ENCODE measurements around the gene LCMT2.

Gene LCMT2

GRCh38 chr15:43278869-43279268 lies 51.5 kb downstream of the LCMT2 start:
- no peak for TF ChIP-seq ZFX (IDR thresholded peaks at IDR 0.05; ENCODE audit: borderline replicate concordance)
- no peak for TF ChIP-seq CTCF (IDR thresholded peaks at IDR 0.05)
- H3K27ac ChIP-seq: no peak overlapping the region

GRCh38 chr15:43277901-43278300 lies 52.5 kb downstream of the LCMT2 start:
- no peak overlapping the region for H3K27ac ChIP-seq
- TF ChIP-seq CTCF (IDR thresholded peaks at IDR 0.05): no peak
- TF ChIP-seq ZFX (IDR thresholded peaks at IDR 0.05; ENCODE audit: borderline replicate concordance): no peak

- no peak overlapping the region for H3K27ac ChIP-seq
- TF ChIP-seq ZFX (IDR thresholded peaks at IDR 0.05; ENCODE audit: borderline replicate concordance) (no peak), CTCF (IDR thresholded peaks at IDR 0.05) (no peak)
Observed at GRCh38 chr15:43277231-43277823, 53.0 kb downstream of the LCMT2 start.

- TF ChIP-seq CTCF (IDR thresholded peaks at IDR 0.05): no peak
- no peak for TF ChIP-seq ZFX (IDR thresholded peaks at IDR 0.05; ENCODE audit: borderline replicate concordance)
- no peak overlapping the region for H3K27ac ChIP-seq
Observed at GRCh38 chr15:43276563-43277200, 53.7 kb downstream of the LCMT2 start.

- no peak overlapping the region for H3K27ac ChIP-seq
- no peak for TF ChIP-seq ZFX (IDR thresholded peaks at IDR 0.05; ENCODE audit: borderline replicate concordance)
Observed at GRCh38 chr15:43275740-43276562, 54.4 kb downstream of the LCMT2 start.

- no peak overlapping the region for H3K27ac ChIP-seq
- TF ChIP-seq ZFX (IDR thresholded peaks at IDR 0.05; ENCODE audit: borderline replicate concordance) (no peak), CTCF (IDR thresholded peaks at IDR 0.05) (no peak)
Observed at GRCh38 chr15:43274136-43274535, 56.2 kb downstream of the LCMT2 start.

Measured in 22Rv1 (cell line).